HG03521 (cell line): Measurements from ENCODE around the gene SLC20A1.
"Not testable (repeated sequence)": the region's sequence is repeated elsewhere in the genome, so short reads cannot be mapped to it uniquely, and the experiment has no call there.

Experiments used
- ATAC-seq: cut with Tn5 transposase; IDR thresholded peaks from one replicate; pipeline ENCODE4 v1.9.1; 2021; ENCODE audit warnings: mild to moderate bottlenecking, moderate library complexity; ENCODE audit not compliant: unreplicated experiment

SLC20A1 gene

GRCh38 chr2:112703684-112704083 lies 57.9 kb downstream of the SLC20A1 start:
- ATAC-seq = no peak

GRCh38 chr2:112705575-112705974 lies 59.8 kb downstream of the SLC20A1 start:
- no peak for ATAC-seq

GRCh38 chr2:112706170-112706664 lies 60.5 kb downstream of the SLC20A1 start:
- no peak for ATAC-seq

- not testable (repeated sequence) for ATAC-seq
Observed at GRCh38 chr2:112706947-112707346, 61.2 kb downstream of the SLC20A1 start.

GRCh38 chr2:112708968-112709367 lies 63.2 kb downstream of the SLC20A1 start:
- no peak for ATAC-seq

- no peak for ATAC-seq
Observed at GRCh38 chr2:112709703-112710102, 64.0 kb downstream of the SLC20A1 start.

GRCh38 chr2:112710956-112711750 lies 65.4 kb downstream of the SLC20A1 start:
- no peak for ATAC-seq

GRCh38 chr2:112712465-112712864 lies 66.7 kb downstream of the SLC20A1 start:
- ATAC-seq = no peak

GRCh38 chr2:112712903-112713584 lies 67.3 kb downstream of the SLC20A1 start:
- no peak for ATAC-seq
